GM12878 (cell line): ENCODE data around the gene TFAM. TPM values are rescaled to one million over a fixed set of nuclear protein-coding genes. Genes with fewer than 3 reads are reported as not detected.

Source experiments
- ATAC-seq: fragments of 200-7000 bp; cut with Tn5 transposase; 3 replicates; pipeline ENCODE4 v1.9.1; 2020; ENCODE audit warnings: mild to moderate bottlenecking, moderate library complexity
- BruUV-seq: library from RNA; stranded (reverse); fragments of 400-500 nt; replicated peaks from 2 replicates; lab custom pipeline; 2021; lab: Mats Ljungman, UMichigan
- CTCF ChIA-PET: fragments of 300-600 bp; sonication (Branson Sonifier 250); formaldehyde crosslinking; extraction: SDS; loops from one replicate; lab custom pipeline; 2021; ENCODE audit warnings: inconsistent platforms; lab: Yijun Ruan, JAX
- POLR2A ChIA-PET: fragments of 350-600 bp; formaldehyde crosslinking; extraction: SDS; loops from one replicate; lab custom pipeline; 2021; ENCODE audit warnings: inconsistent platforms; lab: Charles Lee
- RAD21 ChIA-PET: fragments of 300-600 bp; sonication (Branson Sonifier 250); formaldehyde crosslinking; loops from one replicate; lab custom pipeline; 2023; ENCODE audit warnings: antibody characterized with exemption; ENCODE audit not compliant: unreplicated experiment; lab: Charles Lee
- SMC1A ChIA-PET: fragments of 300-600 bp; sonication (Branson Sonifier 250); formaldehyde crosslinking; loops from one replicate; lab custom pipeline; 2023; ENCODE audit not compliant: unreplicated experiment, uncharacterized antibody; lab: Charles Lee
- DNase-seq: peaks from one replicate; pipeline ENCODE4 v3.0.0-alpha.2; 2011; ENCODE audit warnings: low read depth, low spot score
- FAIRE-seq: peaks from 3 replicates; lab custom pipeline; 2011; peaks lifted over from hg19 to GRCh38; lab: Jason Lieb, UNC
- H2AFZ ChIP-seq: 2 replicates; pipeline ENCODE4 v1.6.0; 2011; ENCODE audit warnings: low read depth, low read length, control low read depth; ENCODE audit not compliant: control insufficient read depth
- H3K27ac ChIP-seq: 2 replicates; pipeline ENCODE4 v1.5.1; 2011; ENCODE audit warnings: control low read depth; ENCODE audit not compliant: control insufficient read depth, insufficient read depth
- H3K27me3 ChIP-seq, 2 experiments: replicated peaks in 1 of 2; 2 replicates each; pipeline versions ENCODE4 v1.6.0 to v1.6.1; 2011; ENCODE audit warnings: low read length in 1 of 2; ENCODE audit not compliant: control insufficient read depth in 2 of 2, insufficient read depth in 2 of 2
- H3K36me3 ChIP-seq, 2 experiments: 2 replicates each; pipeline ENCODE4 v1.5.1; 2011; ENCODE audit warnings: low read length in 1 of 2; ENCODE audit not compliant: control insufficient read depth in 2 of 2, insufficient read depth in 2 of 2
- H3K4me1 ChIP-seq: 2 replicates; pipeline ENCODE4 v1.6.1; 2011; ENCODE audit warnings: mild to moderate bottlenecking, low read length, moderate library complexity, mixed read lengths; ENCODE audit not compliant: control insufficient read depth, insufficient read depth
- H3K4me2 ChIP-seq: 2 replicates; pipeline ENCODE4 v1.6.0; 2011; ENCODE audit warnings: control low read depth; ENCODE audit not compliant: control insufficient read depth, insufficient read depth
- H3K4me3 ChIP-seq: fragments of 200-600 bp; sonication (generic); 2 replicates; pipeline ENCODE4 v1.5.1; 2016
- H3K79me2 ChIP-seq: 2 replicates; pipeline ENCODE4 v1.6.0; 2011; ENCODE audit warnings: low read length; ENCODE audit not compliant: control insufficient read depth, insufficient read depth
- H3K9ac ChIP-seq: 2 replicates; pipeline ENCODE4 v1.8.0; 2011; ENCODE audit warnings: low read length, control low read depth, mixed read lengths; ENCODE audit not compliant: control insufficient read depth, insufficient read depth
- H3K9me3 ChIP-seq: replicated peaks from 3 replicates; pipeline ENCODE4 v1.5.1; 2011; ENCODE audit warnings: mild to moderate bottlenecking, low read length; ENCODE audit not compliant: control insufficient read depth, insufficient read depth
- H4K20me1 ChIP-seq: 2 replicates; pipeline ENCODE4 v1.6.0; 2011; ENCODE audit not compliant: control insufficient read depth, insufficient read depth
- DPF2 ChIP-seq: fragments of 450-650 bp; IDR thresholded peaks from 2 replicates; pipeline ENCODE4 v1.6.1; 2017; ENCODE audit warnings: mild to moderate bottlenecking
- EGR1 ChIP-seq, 2 experiments: IDR thresholded peaks; 1 replicate in 1 of 2; 2 replicates in 1 of 2; pipeline ENCODE4 v1.6.1; 2011 to 2012; ENCODE audit warnings: low read depth in 2 of 2, low read length in 2 of 2, borderline replicate concordance in 1 of 2, mild to moderate bottlenecking in 1 of 2, moderate library complexity in 1 of 2
- ESRRA ChIP-seq: IDR thresholded peaks from 2 replicates; pipeline ENCODE4 v1.6.1; 2012; ENCODE audit warnings: mild to moderate bottlenecking, low read length, improper control_type of control experiment
- GATAD2B ChIP-seq: fragments of 450-650 bp; conservative IDR thresholded peaks from 2 replicates; pipeline ENCODE4 v1.6.1; 2017; ENCODE audit warnings: low read depth, mild to moderate bottlenecking, moderate library complexity
- KDM1A ChIP-seq: fragments of 200-600 bp; sonication (generic); IDR thresholded peaks from 2 replicates; pipeline ENCODE4 v1.6.1; 2016; ENCODE audit warnings: borderline replicate concordance
- MXI1 ChIP-seq: fragments of 150-350 bp; IDR thresholded peaks from 2 replicates; pipeline ENCODE4 v1.6.1; 2011; ENCODE audit warnings: low read depth, mild to moderate bottlenecking, inconsistent platforms, low read length, improper control_type of control experiment
- NFIC ChIP-seq: IDR thresholded peaks from 2 replicates; pipeline ENCODE4 v1.6.1; 2012; ENCODE audit warnings: low read depth, mild to moderate bottlenecking, inconsistent platforms, low read length, moderate library complexity
- NR2C1 ChIP-seq: fragments of 450-650 bp; IDR thresholded peaks from 2 replicates; pipeline ENCODE4 v1.6.1; 2017; ENCODE audit warnings: antibody characterized with exemption, mild to moderate bottlenecking, moderate library complexity
- NR2F1 ChIP-seq: fragments of 450-650 bp; conservative IDR thresholded peaks from 2 replicates; pipeline ENCODE4 v1.6.1; 2017; ENCODE audit warnings: mild to moderate bottlenecking
- PAX5 ChIP-seq: IDR thresholded peaks from 2 replicates; pipeline ENCODE4 v1.6.1; 2011; ENCODE audit warnings: low read depth, low read length, borderline replicate concordance
- PRDM15 ChIP-seq: fragments of 450-650 bp; formaldehyde crosslinking; IDR thresholded peaks from 2 replicates; pipeline ENCODE4 v1.4.0; 2020; ENCODE audit warnings: mild to moderate bottlenecking, moderate library complexity
- RELA ChIP-seq: fragments of 450-650 bp; IDR thresholded peaks from 2 replicates; pipeline ENCODE4 v1.8.0; 2014; ENCODE audit warnings: borderline replicate concordance; ENCODE audit not compliant: partially characterized antibody
- SIX5 ChIP-seq: IDR thresholded peaks from 2 replicates; pipeline ENCODE4 v1.6.1; 2011; ENCODE audit warnings: mild to moderate bottlenecking, low read depth, low read length, moderate library complexity; ENCODE audit not compliant: severe bottlenecking
- SRF ChIP-seq, 2 experiments: IDR thresholded peaks; 2 replicates each; pipeline ENCODE4 v1.6.1; 2011; ENCODE audit warnings: low read depth in 2 of 2, low read length in 2 of 2, mild to moderate bottlenecking in 1 of 2, moderate library complexity in 1 of 2
- ZNF24 ChIP-seq: fragments of 450-650 bp; IDR thresholded peaks from 2 replicates; pipeline ENCODE4 v1.6.1; 2017; ENCODE audit warnings: antibody characterized with exemption, mild to moderate bottlenecking
- WGBS: methylation state at CpG from one replicate; pipeline ENCODE4 v1.1.6; 2016; ENCODE audit warnings: low lambda C conversion rate; ENCODE audit not compliant: insufficient replicate concordance, insufficient coverage; ENCODE audit errors: missing lambda C conversion rate; 5-methylcytosine and 5-hydroxymethylcytosine counted together
- in situ Hi-C: fragments of 300-500 bp; cut with MboI; formaldehyde crosslinking; loops from 9 replicates; pipeline ENCODE4 v1.14.3; 2018; ENCODE audit warnings: mixed read lengths
- intact Hi-C: fragments of 100-400 bp; cut with micrococcal nuclease; formaldehyde crosslinking; loops from one replicate; pipeline ENCODE4 v1.14.2; 2022; ENCODE audit not compliant: unreplicated experiment
- polyA plus RNA-seq, 11 experiments: library from polyadenylated mRNA; depleted of rRNA in 4 of 11; unstranded in 6 of 11; stranded (reverse) in 5 of 11; fragments of >200 nt; fragmentation: Nextera tagmentation in 4 of 11; fragmentation: Illumina TruSeq in 1 of 11; extraction: Ambion mirVana in 4 of 11; extraction: Trizol in 1 of 11; gene quantifications; 1 replicate in 1 of 11; 2 replicates in 10 of 11; pipeline versions ENCODE4 v1.2.1 to v1.2.3, GENCODE V29; 2011 to 2016; ENCODE audit warnings: inconsistent platforms in 2 of 11, missing spikeins in 2 of 11, low read depth in 1 of 11
- total RNA-seq, 4 experiments: library from RNA; depleted of rRNA in 3 of 4; stranded (reverse); fragments of >200 nt in 3 of 4; fragmentation: Illumina TruSeq in 1 of 4; extraction: Trizol in 1 of 4; gene quantifications; 2 replicates each; pipeline versions ENCODE4 v1.2.1 to v1.2.3, GENCODE V29; 2013 to 2021

Gene TFAM
- total and polyA plus RNA-seq, 10 of the 15 experiments (the other 5 are each of a cell fraction or from before 2014, with no cell fraction given): 44.9 to 135 (median 93.3) TPM

GRCh38 chr10:58389024-58389423 is 3.8 kb downstream of the TFAM start:
- peaks cover 5% of the 10 kb centered on the region for H3K4me1 ChIP-seq
- no peaks in the 10 kb centered on the region for H4K20me1 ChIP-seq
- peaks cover 0 to 14% of the 10 kb centered on the region in 2 experiments; a peak in 3 of 4 replicates for H3K36me3 ChIP-seq
- no peak overlapping the region for H3K9ac ChIP-seq
- no peak overlapping the region for H3K4me2 ChIP-seq
- intact Hi-C loops: loop anchor here (5.0 to 10.0 kb wide), 2 partner anchors 212 to 1966 kb away; no protein-coding TSS in a partner anchor
- H3K9me3 ChIP-seq: no peaks in the 10 kb centered on the region
- no peak for DNase-seq
- CTCF ChIA-PET: interaction anchor here (0.7 to 6.9 kb wide), 4 partner anchors 88 to 212 kb away, joined by 3 to 67 read pairs (median 28); no protein-coding TSS in a partner anchor
- no peak overlapping the region for H3K27ac ChIP-seq
- in situ Hi-C loops: loop anchor here (10.0 kb wide), 1 partner anchor 214 kb away; no protein-coding TSS in a partner anchor
- no peak overlapping the region for H3K4me3 ChIP-seq
- H3K27me3 ChIP-seq: no peaks in the 10 kb centered on the region
- no peak overlapping the region for H2AFZ ChIP-seq
- no peak for TF ChIP-seq SIX5
- TF ChIP-seq PAX5: no peak
- TF ChIP-seq RELA: no peak
- TF ChIP-seq GATAD2B: no peak
- no peak for TF ChIP-seq EGR1 (IDR thresholded peaks at IDR 0.05; ENCODE audit: borderline replicate concordance in 1 of 2, low read depth in 2 of 2, low read length in 2 of 2)
- TF ChIP-seq, all 136 proteins: peak for 0
- BruUV-seq: no TSS peak
- RAD21 ChIA-PET: interaction anchor here (1.0 kb wide), 1 partner anchor 88 kb away, joined by 4 read pairs; no protein-coding TSS in a partner anchor
- SMC1A ChIA-PET: interaction anchor here (4.0 kb wide), 1 partner anchor 89 kb away, joined by 26 read pairs; no protein-coding TSS in a partner anchor
- POLR2A ChIA-PET: no interaction called here
- H3K79me2 ChIP-seq: peaks cover 46% of the 10 kb centered on the region
- FAIRE-seq: no peak
- ATAC-seq: no peak
- WGBS: 97% methylated on average over 3 of the region's 3 CpGs

DNA sequence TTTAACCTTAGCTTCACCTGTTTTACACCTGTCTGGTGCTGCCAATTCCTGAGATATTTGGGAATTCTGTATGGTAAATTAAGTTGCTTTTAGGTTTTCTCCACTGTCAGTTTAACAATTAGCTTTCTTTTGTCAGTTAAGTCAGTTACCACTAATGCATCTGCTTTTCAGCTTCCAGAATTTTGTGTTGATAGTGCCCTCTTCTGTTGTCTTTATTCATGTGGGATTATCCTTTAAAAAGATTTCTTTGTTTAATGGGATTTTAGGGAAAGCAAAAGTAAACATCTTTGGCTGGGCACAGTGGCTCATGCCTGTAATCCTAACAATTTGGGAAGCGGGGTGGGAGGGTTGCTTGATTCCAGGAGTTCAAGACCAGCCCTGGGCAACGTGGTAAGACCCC is 8.1 kb downstream of the TFAM start:
- CTCF ChIA-PET: interaction anchor here (0.9 to 6.9 kb wide), 5 partner anchors 12 to 216 kb away, joined by 3 to 44 read pairs (median 4); no protein-coding TSS in a partner anchor
- SMC1A ChIA-PET: interaction anchor here (1.5 to 1.8 kb wide), 3 partner anchors 9 to 102 kb away, joined by 4 read pairs; partner anchors contain the start of gene TFAM
- FAIRE-seq: no peak
- H3K4me1 ChIP-seq: no peaks in the 10 kb centered on the region
- no peak for TF ChIP-seq ZNF24
- no peak for TF ChIP-seq ESRRA
- TF ChIP-seq NR2F1: no peak
- TF ChIP-seq PRDM15: no peak
- no peak for TF ChIP-seq NR2C1
- TF ChIP-seq NFIC: no peak
- no peak for TF ChIP-seq MXI1
- TF ChIP-seq SRF (IDR thresholded peaks at IDR 0.05; ENCODE audit: low read depth in 2 of 2, low read length in 2 of 2): no peak
- TF ChIP-seq KDM1A: no peak
- no peak for TF ChIP-seq DPF2
- H3K27ac ChIP-seq: no peak overlapping the region
- H3K9ac ChIP-seq: no peak overlapping the region
- H3K27me3 ChIP-seq: no peaks in the 10 kb centered on the region
- H2AFZ ChIP-seq: no peak overlapping the region
- no peak overlapping the region for H3K4me3 ChIP-seq
- H3K79me2 ChIP-seq: peaks cover 13% of the 10 kb centered on the region
- no peaks in the 10 kb centered on the region for H4K20me1 ChIP-seq
- POLR2A ChIA-PET: interaction anchor here (0.7 kb wide), 1 partner anchor 59 kb away, joined by 3 read pairs; no protein-coding TSS in a partner anchor
- no peak for ATAC-seq
- H3K36me3 ChIP-seq: peaks cover 0 to 29% of the 10 kb centered on the region in 2 experiments
- RAD21 ChIA-PET: no interaction called here
- H3K4me2 ChIP-seq: no peak overlapping the region
- WGBS: 50% methylated on average over 2 of the region's 2 CpGs
- no peaks in the 10 kb centered on the region for H3K9me3 ChIP-seq
- DNase-seq: no peak
- in situ Hi-C loops (no loop called here), intact Hi-C loops (no loop called here)
- BruUV-seq: no TSS peak
